Occipital lobe (tissue), 2 donors: ENCODE results near the gene NF2. TPM values are rescaled to one million over a fixed set of nuclear protein-coding genes. Genes with fewer than 3 reads are reported as not detected.

Experiments used
- DNase-seq: peaks from one replicate; lab custom pipeline; 2025; lab: John Stamatoyannopoulos, UW
- total RNA-seq: library from RNA; depleted of rRNA; stranded (reverse); fragments of >200 nt; gene quantifications from one replicate; pipeline ENCODE4 v1.2.3, GENCODE V29; 2014

Gene NF2
- total RNA-seq, 1 donor from 2014 or later = 41.6 TPM

GRCh38 chr22:29701155-29701999 lies 97.9 kb downstream of the NF2 start:
- no peak for DNase-seq

GRCh38 chr22:29702000-29702930 lies 98.8 kb downstream of the NF2 start:
- DNase-seq = no peak

- DNase-seq = no peak
Measured at GRCh38 chr22:29702931-29703501, 99.6 kb downstream of the NF2 start.

- no peak for DNase-seq
Measured at GRCh38 chr22:29703569-29704195, 100.2 kb downstream of the NF2 start.

- DNase-seq = peak; percentile 33
Measured at GRCh38 chr22:29704528-29705285, 101.3 kb downstream of the NF2 start.

- DNase-seq = no peak
Measured at GRCh38 chr22:29705651-29706050, 102.2 kb downstream of the NF2 start.

- no peak for DNase-seq
Measured at GRCh38 chr22:29706486-29706885, 103.1 kb downstream of the NF2 start.

GRCh38 chr22:29707010-29707409 lies 103.6 kb downstream of the NF2 start:
- DNase-seq = no peak

GRCh38 chr22:29707471-29707870 lies 104.0 kb downstream of the NF2 start:
- no peak for DNase-seq

GRCh38 chr22:29710193-29710592 lies 106.8 kb downstream of the NF2 start:
- no peak for DNase-seq

- DNase-seq = no peak
Measured at GRCh38 chr22:29710922-29711593, 107.6 kb downstream of the NF2 start.

GRCh38 chr22:29712119-29712518 lies 108.7 kb downstream of the NF2 start:
- no peak for DNase-seq

GRCh38 chr22:29713156-29713727 lies 109.8 kb downstream of the NF2 start:
- DNase-seq = no peak

GRCh38 chr22:29715240-29715639 lies 111.8 kb downstream of the NF2 start:
- DNase-seq = no peak

- no peak for DNase-seq
Measured at GRCh38 chr22:29715705-29716104, 112.3 kb downstream of the NF2 start.

- peak; percentile 57 for DNase-seq
Measured at GRCh38 chr22:29716814-29717545, 113.5 kb downstream of the NF2 start.

- DNase-seq = no peak
Measured at GRCh38 chr22:29717789-29718188, 114.4 kb downstream of the NF2 start.

GRCh38 chr22:29718949-29719898 lies 115.8 kb downstream of the NF2 start:
- DNase-seq = no peak
